ENCODE measurements around the gene ASB7. TPM values are rescaled to one million over a fixed set of nuclear protein-coding genes. Genes with fewer than 3 reads are reported as not detected.
A peak's percentile ranks its signal among the peaks of the same experiment; 100 is the strongest.

The ASB7 gene
- total RNA-seq, 2 donors from 2014 or later: 13.0 to 17.9 TPM

DNA sequence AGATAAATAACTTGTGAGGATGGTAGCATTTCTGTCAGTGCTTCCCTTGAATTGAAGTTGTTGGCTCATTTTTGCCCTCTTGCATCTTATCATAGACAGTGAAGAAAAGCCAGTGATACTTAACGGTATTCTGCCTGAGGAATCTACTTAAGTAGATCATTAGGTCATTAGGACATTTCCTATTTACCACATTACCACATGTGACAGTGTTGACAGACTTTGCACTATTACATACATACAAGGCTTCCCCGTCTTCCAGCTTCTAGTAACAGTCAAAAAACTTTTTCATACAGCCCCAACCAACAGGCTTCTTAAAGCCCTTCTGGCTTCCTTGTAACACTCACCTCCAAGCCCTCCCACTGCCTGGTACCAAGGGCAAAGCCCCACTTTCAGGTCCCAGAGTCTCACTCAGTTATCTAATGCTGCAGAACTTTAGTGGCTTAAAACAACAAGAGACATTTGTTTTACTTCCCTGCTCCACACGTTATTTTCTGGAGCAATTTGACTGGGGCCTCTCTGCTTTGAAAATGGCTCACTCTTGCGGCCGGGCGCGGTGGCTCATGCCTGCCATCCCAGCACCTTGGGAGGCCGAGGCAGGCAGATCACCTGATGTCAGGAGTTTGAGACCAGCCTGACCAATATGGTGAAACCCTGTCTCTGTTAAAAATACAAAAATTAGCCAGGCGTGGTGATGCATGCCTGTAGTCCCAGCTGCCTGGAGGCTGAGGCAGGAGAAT is 40.0 kb downstream of the ASB7 start:
- DNase-seq (no peak), ATAC-seq (no peak)
- Mint-ChIP-seq H3K27ac (peak overlapping the region; percentile 49), H3K4me1 (peaks cover 36% of the 10 kb centered on the region), H3K36me3 (ENCODE audit: low read depth) (no peaks in the 10 kb centered on the region), H3K4me3 (no peak overlapping the region), H3K27me3 (no peaks in the 10 kb centered on the region)
- no peaks in the 10 kb centered on the region for H3K9me3 ChIP-seq (ENCODE audit: control insufficient read depth, low read length, poor library complexity, severe bottlenecking)

GRCh38 chr15:100642950-100643338 is 40.6 kb downstream of the ASB7 start:
- Mint-ChIP-seq H3K36me3 (ENCODE audit: low read depth) (no peaks in the 10 kb centered on the region), H3K27me3 (no peaks in the 10 kb centered on the region), H3K4me1 (peaks cover 36% of the 10 kb centered on the region), H3K4me3 (no peak overlapping the region), H3K27ac (no peak overlapping the region)
- H3K9me3 ChIP-seq (ENCODE audit: control insufficient read depth, low read length, poor library complexity, severe bottlenecking): no peaks in the 10 kb centered on the region
- ATAC-seq (no peak), DNase-seq (no peak)

DNA sequence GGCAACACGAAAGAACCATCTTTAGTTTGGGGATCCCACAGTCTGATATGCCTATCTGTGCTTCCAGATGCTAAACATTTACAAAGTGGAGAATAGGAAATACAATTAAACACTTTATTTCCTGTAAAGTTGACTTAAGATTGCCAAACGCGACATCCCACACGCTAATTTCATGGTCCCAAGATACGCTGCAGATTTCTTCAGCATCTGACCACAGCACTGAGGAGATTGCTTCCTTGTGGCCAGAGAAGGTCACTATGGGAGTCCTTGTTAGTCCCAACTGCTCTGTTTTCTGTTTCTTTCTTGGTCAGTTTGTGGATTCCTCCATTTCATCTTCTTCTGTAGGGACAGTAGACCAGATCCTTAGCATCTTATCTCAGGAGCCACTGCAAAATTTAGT is 43.3 kb downstream of the ASB7 start:
- Mint-ChIP-seq H3K4me3 (no peak overlapping the region), H3K4me1 (peaks cover 28% of the 10 kb centered on the region), H3K27me3 (no peaks in the 10 kb centered on the region), H3K27ac (peak overlapping the region; percentile 41), H3K36me3 (ENCODE audit: low read depth) (no peaks in the 10 kb centered on the region)
- H3K9me3 ChIP-seq (ENCODE audit: control insufficient read depth, low read length, poor library complexity, severe bottlenecking): no peaks in the 10 kb centered on the region
- ATAC-seq (no peak), DNase-seq (no peak)

DNA sequence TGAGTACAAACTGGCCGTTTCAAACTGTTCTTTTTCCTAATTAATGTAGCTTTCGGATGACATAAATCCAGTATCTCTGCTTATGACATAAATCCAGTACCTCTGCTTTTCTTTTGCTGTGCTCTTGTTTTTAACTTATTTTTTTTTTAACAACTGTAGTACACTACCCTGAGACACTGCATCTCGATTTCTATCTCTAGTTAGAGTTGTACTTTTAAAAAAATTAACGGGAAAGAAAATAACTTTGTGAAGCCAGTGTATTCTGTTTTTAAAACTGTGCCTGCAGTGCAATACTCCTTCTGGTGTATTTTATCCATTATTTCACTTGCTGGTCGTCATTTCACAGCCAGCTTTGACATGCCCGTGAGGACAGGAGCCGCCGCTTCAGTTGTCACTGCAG is 46.6 kb downstream of the ASB7 start:
- Mint-ChIP-seq H3K27me3 (no peaks in the 10 kb centered on the region), H3K27ac (no peak overlapping the region), H3K4me1 (peaks cover 7% of the 10 kb centered on the region), H3K4me3 (no peak overlapping the region), H3K36me3 (ENCODE audit: low read depth) (no peaks in the 10 kb centered on the region)
- no peaks in the 10 kb centered on the region for H3K9me3 ChIP-seq (ENCODE audit: control insufficient read depth, low read length, poor library complexity, severe bottlenecking)
- no peak for DNase-seq
- no peak for ATAC-seq

DNA sequence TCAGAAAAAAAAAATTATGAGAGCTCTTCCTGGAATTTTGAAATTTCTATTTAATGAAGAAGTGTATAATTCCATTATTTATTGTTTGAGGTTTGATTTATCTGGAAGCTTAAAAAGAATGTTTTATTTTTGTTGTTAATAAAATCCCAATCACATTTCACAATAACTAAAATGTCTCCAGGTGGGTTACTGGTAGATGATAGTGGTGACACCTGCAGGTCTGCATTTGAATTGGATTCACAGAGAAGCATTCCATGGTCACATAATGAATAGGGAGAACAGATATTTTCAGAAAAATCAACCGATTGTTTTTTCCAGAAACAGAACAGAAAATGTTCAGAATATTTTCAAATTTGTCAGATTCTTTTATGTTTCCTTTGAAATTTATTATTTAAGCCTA is 48.3 kb downstream of the ASB7 start:
- ATAC-seq (no peak), DNase-seq (no peak)
- H3K27ac Mint-ChIP-seq: no peak overlapping the region
- H3K27me3 Mint-ChIP-seq: no peaks in the 10 kb centered on the region
- H3K9me3 ChIP-seq (ENCODE audit: control insufficient read depth, low read length, poor library complexity, severe bottlenecking): no peaks in the 10 kb centered on the region
- H3K4me1 Mint-ChIP-seq: peaks cover 5% of the 10 kb centered on the region
- H3K36me3 Mint-ChIP-seq (ENCODE audit: low read depth): no peaks in the 10 kb centered on the region
- H3K4me3 Mint-ChIP-seq: no peak overlapping the region

- Mint-ChIP-seq H3K4me3 (no peak overlapping the region), H3K4me1 (no peaks in the 10 kb centered on the region), H3K27ac (no peak overlapping the region), H3K27me3 (no peaks in the 10 kb centered on the region), H3K36me3 (ENCODE audit: low read depth) (no peaks in the 10 kb centered on the region)
- no peaks in the 10 kb centered on the region for H3K9me3 ChIP-seq (ENCODE audit: control insufficient read depth, low read length, poor library complexity, severe bottlenecking)
- ATAC-seq (no peak), DNase-seq (no peak)
Measured at GRCh38 chr15:100651253-100651652, 48.9 kb downstream of the ASB7 start.

- ATAC-seq: no peak
- Mint-ChIP-seq H3K4me3 (no peak overlapping the region), H3K36me3 (ENCODE audit: low read depth) (no peaks in the 10 kb centered on the region), H3K27me3 (no peaks in the 10 kb centered on the region), H3K27ac (no peak overlapping the region), H3K4me1 (no peaks in the 10 kb centered on the region)
- no peaks in the 10 kb centered on the region for H3K9me3 ChIP-seq (ENCODE audit: control insufficient read depth, low read length, poor library complexity, severe bottlenecking)
- DNase-seq: no peak
Measured at GRCh38 chr15:100652116-100652515, 49.7 kb downstream of the ASB7 start.

DNA sequence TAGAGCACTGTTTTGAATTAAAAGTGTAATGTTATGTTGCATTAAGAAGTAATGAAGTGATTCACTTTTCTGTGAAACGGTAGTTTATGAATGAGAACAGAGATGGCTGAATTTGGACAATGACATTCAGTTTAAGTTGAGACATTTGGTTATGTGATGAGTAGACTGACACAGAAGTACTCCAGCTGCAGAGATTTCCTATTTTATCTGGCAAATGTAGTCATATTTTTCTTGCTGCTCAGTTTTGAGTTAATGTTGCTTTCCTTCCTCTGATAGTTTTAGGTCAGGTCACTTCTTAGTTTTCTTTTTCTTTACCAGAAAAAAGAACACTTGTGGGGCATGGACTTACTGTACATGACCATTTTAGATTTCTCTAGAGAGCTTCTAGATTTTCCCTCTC is 51.2 kb downstream of the ASB7 start:
- ATAC-seq (no peak), DNase-seq (no peak)
- no peak overlapping the region for H3K4me3 Mint-ChIP-seq
- no peaks in the 10 kb centered on the region for H3K4me1 Mint-ChIP-seq
- no peaks in the 10 kb centered on the region for H3K9me3 ChIP-seq (ENCODE audit: control insufficient read depth, low read length, poor library complexity, severe bottlenecking)
- no peaks in the 10 kb centered on the region for H3K36me3 Mint-ChIP-seq (ENCODE audit: low read depth)
- no peak overlapping the region for H3K27ac Mint-ChIP-seq
- no peaks in the 10 kb centered on the region for H3K27me3 Mint-ChIP-seq

DNA sequence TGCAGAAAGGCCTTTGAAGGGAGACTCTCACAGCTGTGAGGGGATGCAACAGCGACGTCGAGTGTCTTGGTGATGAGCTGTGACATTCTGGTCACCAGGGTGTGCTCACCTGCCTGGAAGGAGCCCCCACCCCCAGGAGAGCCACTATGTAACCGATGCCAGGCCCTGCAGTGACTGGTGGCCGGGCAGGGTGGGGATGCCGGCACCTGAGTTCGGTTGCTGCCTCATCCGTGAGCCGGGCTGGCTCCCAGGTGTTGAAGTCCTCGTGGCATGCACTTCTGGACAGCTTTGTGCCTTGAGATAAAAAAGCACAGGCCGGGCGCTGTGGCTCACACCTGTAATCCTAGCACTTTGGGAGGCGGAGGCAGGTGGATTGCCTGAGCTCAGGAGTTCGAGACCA is 56.5 kb downstream of the ASB7 start:
- Mint-ChIP-seq H3K36me3 (ENCODE audit: low read depth) (no peaks in the 10 kb centered on the region), H3K27ac (no peak overlapping the region), H3K4me3 (no peak overlapping the region), H3K27me3 (peaks cover 5% of the 10 kb centered on the region), H3K4me1 (peaks cover 3% of the 10 kb centered on the region)
- ATAC-seq (no peak), DNase-seq (no peak)
- no peaks in the 10 kb centered on the region for H3K9me3 ChIP-seq (ENCODE audit: control insufficient read depth, low read length, poor library complexity, severe bottlenecking)

GRCh38 chr15:100661156-100661555 is 58.8 kb downstream of the ASB7 start:
- H3K27me3 Mint-ChIP-seq: peaks cover 24% of the 10 kb centered on the region
- H3K36me3 Mint-ChIP-seq (ENCODE audit: low read depth): no peaks in the 10 kb centered on the region
- H3K27ac Mint-ChIP-seq: no peak overlapping the region
- DNase-seq (no peak), ATAC-seq (no peak)
- peaks cover 3% of the 10 kb centered on the region for H3K4me1 Mint-ChIP-seq
- H3K4me3 Mint-ChIP-seq: no peak overlapping the region
- no peaks in the 10 kb centered on the region for H3K9me3 ChIP-seq (ENCODE audit: control insufficient read depth, low read length, poor library complexity, severe bottlenecking)

DNA sequence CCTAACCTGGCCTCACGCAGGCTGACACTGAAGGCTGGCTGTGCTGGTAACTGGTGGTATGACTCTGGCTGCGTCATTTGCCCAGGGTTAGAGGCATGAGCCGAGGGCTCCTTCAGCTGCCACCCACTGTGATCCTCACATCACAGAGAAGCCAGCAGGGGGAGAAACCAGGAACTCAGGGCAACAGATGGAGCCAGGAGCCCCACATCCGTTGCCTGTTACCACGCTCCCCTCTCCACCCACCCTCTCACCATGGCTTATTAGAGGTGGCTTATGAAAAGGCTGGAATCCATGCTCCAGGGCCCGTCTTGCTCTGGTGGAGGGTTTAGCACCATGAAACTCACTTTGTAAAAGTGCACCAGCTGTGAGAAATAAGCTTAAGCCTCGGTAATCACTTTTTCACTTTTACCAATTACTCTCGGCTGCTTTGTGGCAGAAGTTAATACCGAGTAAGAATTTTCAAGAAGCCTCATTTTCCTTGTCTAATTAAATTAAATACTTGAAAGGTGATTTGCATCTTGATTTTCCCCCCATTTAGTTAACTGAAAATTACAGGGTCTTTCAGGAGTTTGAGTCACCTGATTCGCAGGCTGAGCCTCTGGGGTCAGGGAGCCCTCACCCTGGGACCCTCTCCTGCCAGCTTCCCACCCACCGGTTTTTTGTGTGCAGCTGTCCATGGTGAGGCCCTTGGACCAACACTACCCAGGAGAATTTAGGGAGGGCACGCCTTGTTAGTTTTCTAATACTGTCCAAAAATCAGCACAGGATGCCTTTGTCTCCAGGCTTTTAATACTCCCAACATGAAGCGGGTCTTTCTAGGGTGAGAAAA is 60.9 kb downstream of the ASB7 start:
- Mint-ChIP-seq H3K4me1 (peaks cover 3% of the 10 kb centered on the region), H3K36me3 (ENCODE audit: low read depth) (no peaks in the 10 kb centered on the region), H3K27ac (no peak overlapping the region), H3K4me3 (no peak overlapping the region), H3K27me3 (peaks cover 33% of the 10 kb centered on the region)
- DNase-seq (no peak), ATAC-seq (no peak)
- no peaks in the 10 kb centered on the region for H3K9me3 ChIP-seq (ENCODE audit: control insufficient read depth, low read length, poor library complexity, severe bottlenecking)

- Mint-ChIP-seq H3K27ac (no peak overlapping the region), H3K27me3 (peaks cover 35% of the 10 kb centered on the region), H3K36me3 (ENCODE audit: low read depth) (no peaks in the 10 kb centered on the region), H3K4me3 (no peak overlapping the region), H3K4me1 (peaks cover 3% of the 10 kb centered on the region)
- DNase-seq: no peak
- no peaks in the 10 kb centered on the region for H3K9me3 ChIP-seq (ENCODE audit: control insufficient read depth, low read length, poor library complexity, severe bottlenecking)
- ATAC-seq: no peak
Measured at GRCh38 chr15:100663915-100664281, 61.5 kb downstream of the ASB7 start.

GRCh38 chr15:100665570-100665969 is 63.2 kb downstream of the ASB7 start:
- H3K36me3 Mint-ChIP-seq (ENCODE audit: low read depth): no peaks in the 10 kb centered on the region
- no peak overlapping the region for H3K4me3 Mint-ChIP-seq
- no peak for ATAC-seq
- DNase-seq: no peak
- no peaks in the 10 kb centered on the region for H3K9me3 ChIP-seq (ENCODE audit: control insufficient read depth, low read length, poor library complexity, severe bottlenecking)
- H3K27ac Mint-ChIP-seq: no peak overlapping the region
- peaks cover 3% of the 10 kb centered on the region for H3K4me1 Mint-ChIP-seq
- peaks cover 35% of the 10 kb centered on the region for H3K27me3 Mint-ChIP-seq
